Right renal cortex interstitium (tissue), 3 donors: ENCODE data around the gene OSER1. TPM values are rescaled to one million over a fixed set of nuclear protein-coding genes. Genes with fewer than 3 reads are reported as not detected.
"Not testable (repeated sequence)": the region's sequence is repeated elsewhere in the genome, so short reads cannot be mapped to it uniquely, and the experiment has no call there.

Source experiments
- DNase-seq, 3 donors: peaks; one replicate each; pipeline ENCODE4 v3.0.0-alpha.2; 2013; ENCODE audit warnings: low read depth in 3 of 3, low spot score in 2 of 3
- polyA plus RNA-seq, 3 donors: library from polyadenylated mRNA; unstranded; fragments of 120-200 nt; gene quantifications; one replicate each; pipeline ENCODE4 v1.2.1, GENCODE V29; 2013; ENCODE audit not compliant: insufficient read length in 3 of 3

The OSER1 gene
- polyA plus RNA-seq, 3 donors, result 54.4 to 58.1 (median 55.2) TPM

DNA sequence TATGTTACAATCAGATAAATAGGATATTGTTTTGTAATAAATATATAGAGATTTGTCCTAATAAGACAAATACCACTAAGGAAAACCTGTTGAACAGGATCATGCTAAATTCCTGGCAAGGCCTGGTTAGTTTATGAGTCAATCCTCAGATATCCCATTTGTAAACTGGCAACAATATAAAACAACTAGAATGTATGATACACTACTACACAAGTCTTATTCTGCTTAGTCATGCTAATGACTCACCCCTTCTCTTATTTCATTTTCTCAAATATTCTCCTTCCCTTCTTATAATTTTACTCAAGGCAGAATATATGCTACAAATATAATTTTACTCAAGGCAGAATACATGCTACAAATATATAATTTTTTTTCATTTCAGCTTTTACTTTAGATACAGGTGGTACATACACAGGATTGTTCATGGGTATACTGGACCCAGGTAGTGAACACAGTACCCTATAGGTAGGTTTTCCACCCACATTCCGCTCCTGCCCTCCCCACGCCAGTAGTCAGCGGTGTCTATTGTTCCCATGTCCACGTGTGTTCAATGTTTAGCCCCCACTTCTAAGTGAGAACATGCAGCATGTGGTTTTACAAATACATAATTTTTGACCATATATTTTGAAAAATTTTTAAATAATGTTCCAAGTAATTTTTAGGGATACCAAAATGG lies 6.3 kb downstream of the OSER1 start:
- no peak for DNase-seq

DNA sequence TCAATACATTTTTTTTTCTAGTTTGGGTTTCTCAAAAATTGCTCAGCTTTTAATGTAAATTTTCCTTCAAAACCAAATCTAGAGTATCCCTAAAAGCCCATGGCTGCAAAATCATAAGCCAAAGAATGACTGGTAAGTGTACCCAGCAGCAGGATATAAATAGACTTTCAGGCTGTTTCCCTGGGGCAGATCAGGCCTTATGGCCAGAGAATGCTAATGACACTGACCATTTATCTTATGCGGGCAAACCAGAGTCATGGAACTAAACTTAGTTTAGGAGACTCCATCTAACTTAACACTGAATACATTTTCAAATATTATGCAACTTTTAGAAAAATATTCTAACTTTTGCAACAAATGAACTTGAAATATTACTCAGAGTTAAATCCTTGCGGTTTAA lies 7.4 kb downstream of the OSER1 start:
- DNase-seq, result no peak

DNA sequence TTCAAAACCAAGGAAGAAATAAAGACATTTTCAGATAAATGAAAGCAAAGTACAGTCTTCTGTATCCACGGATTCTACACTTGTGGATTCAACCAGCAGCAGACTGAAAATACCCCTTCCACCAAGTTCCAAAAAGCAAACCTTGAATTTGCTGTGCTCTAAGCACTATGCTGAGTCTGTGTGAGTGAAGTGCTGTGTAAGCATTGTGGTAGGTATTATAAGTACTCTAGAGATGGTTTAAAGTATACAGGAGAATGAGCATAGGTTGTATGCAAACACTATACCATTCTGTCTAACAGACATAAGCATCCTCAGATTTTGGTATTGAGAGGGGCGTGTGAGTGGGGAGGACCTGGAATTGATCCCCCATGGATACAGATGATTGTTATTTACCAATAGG lies 9.6 kb downstream of the OSER1 start:
- no peak for DNase-seq

DNA sequence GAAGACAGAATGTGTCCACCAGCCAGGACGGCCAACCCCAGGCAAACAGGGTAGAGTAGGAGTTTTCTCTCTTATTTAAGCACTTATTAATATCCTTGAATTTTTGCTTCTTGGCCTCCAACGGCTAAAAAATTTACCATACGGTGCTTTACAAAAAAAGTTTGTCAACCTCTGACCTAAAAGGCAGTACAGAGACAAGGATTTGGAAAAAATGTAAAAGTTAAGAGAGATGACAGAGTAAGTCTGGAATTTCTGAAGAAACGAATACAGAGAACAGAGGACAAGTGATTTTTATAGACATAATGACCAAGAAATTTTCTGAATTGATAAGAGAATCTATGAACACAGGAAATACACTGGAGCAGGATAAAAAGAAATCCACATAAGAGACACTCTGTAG lies 10.2 kb downstream of the OSER1 start:
- DNase-seq, result no peak

DNA sequence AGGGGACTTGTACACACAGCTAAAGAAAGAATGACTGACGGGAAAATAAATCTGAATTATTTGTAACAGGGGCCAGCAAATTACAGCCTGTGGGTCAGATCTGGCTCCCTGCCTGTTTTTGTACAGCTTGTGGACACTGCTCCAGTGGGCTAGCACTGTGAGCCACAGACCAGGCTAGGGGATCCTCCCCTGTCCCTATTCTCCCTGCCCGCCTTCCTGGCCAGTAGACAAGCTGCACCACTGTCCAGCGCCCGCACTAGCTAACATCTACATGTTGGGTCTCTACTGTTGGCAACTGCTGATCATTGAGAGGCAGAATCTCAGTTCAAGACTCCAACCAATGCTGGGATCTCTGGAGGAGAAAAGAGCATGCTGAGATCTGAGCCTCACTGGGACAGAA lies 10.7 kb downstream of the OSER1 start:
- no peak for DNase-seq

DNA sequence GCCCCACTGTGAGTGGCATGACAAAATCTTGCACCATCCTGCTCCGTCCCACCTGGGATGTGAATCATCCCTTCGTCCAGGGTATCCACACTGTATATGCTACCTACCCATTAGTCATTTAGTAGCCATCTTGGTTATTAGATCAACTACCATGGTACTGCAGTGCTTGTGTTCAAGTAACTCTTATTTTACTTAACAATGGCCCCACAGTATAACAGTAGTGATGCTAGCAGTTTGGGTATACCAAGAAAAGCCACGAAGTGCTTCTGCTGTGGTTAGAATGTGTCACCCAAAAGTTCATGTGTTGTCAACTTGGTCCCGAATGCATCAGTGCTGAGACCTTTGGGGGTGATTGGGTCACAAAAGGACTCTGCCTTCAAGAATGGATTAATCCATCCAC lies 11.7 kb downstream of the OSER1 start:
- DNase-seq, result no peak

DNA sequence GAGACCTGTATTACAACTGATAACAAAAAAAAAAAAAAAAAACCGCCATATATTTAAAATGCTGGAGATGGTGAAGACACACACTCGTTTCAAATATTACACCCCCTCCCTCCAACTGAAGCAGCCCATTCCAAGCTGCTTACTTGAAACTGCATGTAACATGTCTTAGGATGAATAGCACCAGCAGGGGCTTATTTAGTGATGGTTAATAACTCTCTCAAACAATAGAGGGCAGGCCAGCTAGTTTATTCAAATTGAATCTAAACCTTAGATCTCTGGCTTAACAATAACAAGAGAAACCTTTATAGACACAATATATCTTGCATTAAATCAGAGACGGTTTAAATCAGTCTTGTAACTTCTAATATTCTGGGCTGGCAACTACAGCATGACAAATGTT lies 14.3 kb downstream of the OSER1 start:
- no peak for DNase-seq

DNA sequence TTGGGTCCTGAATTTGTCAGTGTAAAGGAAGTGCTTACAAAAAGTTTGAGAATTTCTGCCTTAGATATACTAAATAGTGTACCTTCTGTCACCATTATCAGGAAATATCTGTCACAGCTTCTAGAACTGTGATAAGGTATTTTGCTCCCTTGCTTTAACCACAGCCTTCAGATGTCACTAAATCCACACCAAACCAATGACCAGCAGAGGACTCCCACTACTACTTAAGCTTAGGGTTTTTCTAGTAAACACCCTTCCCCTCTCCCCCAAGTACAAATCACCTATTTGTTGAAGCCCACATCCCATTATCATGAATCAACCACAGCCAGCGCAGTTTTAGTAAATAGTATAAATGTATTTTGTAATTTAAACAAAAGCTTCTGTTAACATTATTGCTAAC lies 15.0 kb downstream of the OSER1 start:
- DNase-seq, result no peak

DNA sequence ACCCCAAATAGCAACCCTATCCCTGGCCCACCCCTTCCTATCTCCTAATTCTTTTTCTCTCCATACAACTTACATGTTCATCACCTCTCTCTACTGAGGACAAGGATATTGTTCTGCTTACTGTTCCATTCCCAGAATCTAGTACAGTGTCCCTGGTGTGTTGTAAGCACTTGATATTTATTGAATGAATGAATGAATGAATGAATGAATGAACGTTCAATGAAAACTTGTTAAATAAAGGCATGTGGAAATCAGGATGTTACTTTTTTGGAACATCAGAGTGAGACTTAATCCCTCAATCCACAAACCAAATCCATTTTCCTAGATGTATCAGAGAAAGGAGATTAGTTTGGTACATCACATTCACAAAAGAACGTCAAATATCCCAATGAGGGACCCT lies 16.8 kb downstream of the OSER1 start:
- DNase-seq, result no peak

DNA sequence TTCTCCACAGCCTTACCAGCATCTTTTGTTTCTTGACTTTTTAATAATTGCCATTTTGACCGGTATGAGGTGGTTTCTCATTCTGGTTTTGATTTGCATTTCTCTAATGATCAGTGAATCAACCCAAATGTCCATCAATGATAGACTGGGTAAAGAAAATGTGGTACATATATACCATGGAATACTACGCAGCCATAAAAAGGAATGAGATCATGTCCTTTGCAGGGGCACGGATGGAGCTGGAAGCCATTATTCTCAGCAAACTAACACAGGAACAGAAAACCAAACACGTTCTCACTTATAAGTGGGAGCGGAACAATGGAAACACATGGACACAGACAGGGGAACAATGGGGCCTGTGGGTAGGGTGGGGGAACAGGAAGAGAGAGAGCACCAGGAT lies 18.9 kb downstream of the OSER1 start:
- DNase-seq, result not testable (repeated sequence)

DNA sequence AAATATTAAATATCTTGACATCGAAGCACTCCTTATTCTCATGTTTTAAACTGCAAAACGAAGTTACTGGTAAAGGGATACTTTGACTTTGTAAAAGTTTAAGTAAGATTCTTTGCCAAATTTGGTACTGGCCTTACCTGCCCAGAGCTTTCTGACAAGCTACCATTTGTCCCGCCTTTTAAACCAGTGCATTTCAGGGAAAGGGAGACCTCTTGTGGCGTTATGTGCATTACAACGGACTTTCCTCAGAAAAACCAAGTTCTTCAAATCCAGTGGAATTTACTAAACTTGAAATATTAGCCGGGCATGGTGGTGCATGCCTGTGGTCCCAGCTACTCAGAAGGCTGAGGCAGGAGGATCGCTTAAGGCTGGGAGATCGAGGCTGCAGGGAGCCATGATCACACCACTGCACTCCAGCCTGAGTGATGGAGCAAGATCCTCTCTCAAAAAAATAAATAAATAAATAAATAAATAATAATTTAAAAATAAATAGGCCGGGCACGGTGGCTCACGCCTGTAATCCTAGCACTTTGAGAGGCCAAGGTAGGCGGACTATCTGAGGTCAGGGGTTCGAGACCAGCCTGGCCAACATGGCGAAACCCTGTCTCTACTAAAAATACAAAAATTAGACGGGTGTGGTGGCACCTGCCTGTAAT lies 20.2 kb downstream of the OSER1 start:
- DNase-seq, result peak in 1 of 3 donors; percentile 74

DNA sequence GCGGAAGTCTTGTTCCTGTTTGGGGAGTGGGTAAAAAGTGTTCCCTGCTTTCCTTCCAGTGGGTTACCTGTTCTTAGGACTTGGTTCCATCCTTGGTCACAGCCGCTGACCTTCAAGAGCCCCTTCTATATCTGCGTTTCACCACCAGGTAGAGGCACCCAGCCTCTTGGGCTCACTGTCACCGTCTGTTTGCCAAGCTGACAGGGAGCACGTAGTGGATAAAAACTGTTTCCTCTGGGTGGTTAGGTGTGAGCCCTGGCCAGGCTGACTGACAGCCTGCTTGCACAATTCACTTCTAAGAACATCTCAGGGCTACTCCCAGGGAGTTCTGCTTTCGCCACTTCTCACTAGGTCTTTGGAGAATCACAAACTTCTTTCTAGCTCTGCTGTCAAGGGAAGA lies 21.8 kb downstream of the OSER1 start:
- no peak for DNase-seq

DNA sequence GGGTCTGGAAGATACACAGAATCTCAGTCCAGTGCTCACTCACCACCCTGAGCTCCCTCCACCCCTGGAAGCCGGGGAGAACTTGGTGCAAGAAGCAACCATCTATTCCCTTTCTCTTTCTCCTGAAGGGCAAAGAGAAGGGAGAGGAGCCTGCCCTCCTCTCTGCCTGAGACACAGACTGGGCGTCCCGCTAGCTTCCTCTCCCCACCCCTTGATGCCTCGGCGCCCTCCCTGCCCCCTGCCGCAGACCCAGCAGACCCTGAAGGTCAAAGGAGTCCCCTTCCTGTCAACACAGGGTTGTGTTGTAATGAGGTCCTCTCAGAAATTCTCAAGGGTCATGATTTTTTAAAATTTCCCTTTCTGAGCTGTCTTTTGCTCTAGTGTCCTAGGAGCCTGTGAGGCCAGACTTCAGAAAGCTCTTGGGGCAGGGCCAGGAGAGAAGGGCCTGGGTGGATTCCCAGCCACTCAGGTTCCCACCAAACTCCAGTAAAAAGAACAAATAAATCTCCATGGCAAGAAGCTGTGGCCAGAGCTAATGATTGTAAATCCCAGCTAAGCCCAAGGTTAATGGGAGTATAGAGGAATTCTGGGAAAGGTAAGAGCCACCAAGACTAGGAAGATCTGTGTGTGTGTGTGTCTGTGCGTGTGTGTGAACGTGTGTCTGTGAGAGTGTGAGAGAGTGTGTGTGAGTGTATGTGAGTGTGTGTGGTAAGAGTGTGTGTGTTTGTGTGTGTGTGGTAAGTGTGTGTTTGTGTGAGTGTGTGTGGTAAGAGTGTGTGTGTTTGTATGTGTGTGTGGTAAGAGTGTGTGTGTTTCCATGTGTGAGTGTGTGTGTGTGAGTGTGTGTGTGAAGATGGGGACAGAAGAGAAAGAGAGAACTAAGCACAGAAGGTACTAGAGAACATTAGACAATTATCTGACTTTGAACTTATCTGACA lies 22.5 kb downstream of the OSER1 start:
- DNase-seq, result no peak

DNA sequence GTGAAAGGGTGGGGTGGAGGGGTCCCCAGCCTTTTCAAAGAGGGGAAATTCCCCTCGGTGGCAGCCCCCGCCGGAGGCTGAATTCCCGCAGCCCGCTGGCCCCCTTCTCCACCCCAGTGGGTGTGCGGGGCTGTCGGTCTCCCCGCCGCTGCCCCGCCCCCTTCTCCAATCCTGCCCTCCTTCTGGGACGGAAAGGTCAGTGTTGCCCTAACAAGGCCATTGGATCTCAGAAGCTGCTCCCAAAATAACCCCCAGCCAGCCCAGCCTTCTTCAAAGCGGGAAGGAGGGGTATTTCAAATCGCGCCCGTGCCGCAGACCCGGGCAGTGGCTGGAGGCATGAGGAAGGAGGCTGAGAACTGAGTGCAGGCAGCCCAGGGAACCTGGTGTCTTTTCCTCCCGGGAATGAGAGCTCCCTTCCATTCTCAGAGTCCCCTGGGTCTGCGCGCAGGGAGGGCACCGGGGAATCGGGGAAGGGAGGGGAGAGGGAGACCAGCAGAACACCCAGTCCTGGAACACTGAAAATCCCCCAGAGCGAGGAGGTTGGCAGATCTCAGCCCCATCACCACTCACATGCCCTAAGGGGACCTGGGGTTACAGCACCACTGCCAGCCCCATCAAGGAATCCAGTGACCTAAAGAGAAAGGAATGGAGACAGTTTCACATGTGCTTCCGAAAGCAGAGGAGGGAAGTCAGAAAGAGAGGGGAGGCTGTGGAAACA lies 23.4 kb downstream of the OSER1 start, which contains the start of gene JPH2:
TSS of gene JPH2 (minus strand) at position 135 of the 718 bp plus-strand sequence. CDS start 483 bp downstream, outside the sequence.
- no peak for DNase-seq

DNA sequence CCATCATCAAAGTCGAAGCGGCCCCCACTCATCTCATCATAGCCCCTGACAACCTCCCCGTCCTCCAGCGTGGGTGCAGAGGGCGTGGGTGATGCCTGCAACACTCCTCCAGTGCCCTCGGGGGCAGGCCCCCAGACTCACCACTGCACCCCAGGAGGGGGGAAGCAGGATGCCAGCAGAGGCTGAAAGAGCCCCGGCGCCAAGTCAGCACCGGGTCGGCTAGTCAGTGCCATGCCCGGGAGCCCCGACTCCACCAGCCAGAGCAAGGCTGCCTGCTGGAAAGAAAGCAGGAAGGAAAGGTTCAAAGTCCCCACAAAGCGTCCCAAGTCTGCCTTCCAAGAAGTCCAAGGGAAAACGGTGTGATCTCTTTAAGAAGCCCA lies 23.9 kb downstream of the OSER1 start:
- no peak for DNase-seq

DNA sequence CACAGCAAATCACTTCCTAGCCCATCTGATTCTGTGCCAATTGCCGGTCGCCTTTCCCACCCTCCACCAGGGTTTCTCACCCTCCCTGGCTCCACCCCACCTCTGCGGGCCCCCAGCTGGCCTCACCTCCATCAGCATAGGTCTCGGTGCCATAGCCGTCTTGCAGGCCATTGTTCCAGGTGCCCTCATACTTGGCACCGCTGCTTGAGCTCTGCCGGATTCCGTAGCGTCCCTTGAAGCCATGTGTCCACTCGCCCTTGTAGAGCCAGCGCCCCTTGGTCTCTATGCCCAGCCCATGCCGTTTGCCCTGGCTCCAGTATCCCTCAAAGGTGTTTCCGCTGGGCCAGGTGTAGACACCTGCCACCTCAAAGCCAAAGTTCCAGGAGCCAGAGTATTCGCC lies 24.4 kb downstream of the OSER1 start:
- no peak for DNase-seq

DNA sequence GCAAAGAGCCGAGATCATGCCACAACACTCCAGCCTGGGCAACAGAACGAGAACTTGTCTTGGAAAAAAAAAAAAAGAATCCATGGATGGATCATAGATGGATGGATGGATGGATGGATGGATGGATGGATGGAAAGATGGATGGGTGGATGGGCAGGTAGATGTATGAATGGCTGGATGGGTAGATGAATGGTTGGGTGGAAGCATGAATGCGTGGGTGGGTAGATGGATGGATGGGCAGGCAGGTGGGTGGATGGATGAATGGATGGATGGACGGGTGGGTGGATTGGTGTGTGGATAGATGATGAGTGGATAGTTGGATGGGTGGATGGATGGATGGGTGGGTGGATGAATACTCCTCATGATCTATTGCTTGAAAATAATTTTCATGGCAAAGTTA lies 25.0 kb downstream of the OSER1 start:
- DNase-seq, result no peak

DNA sequence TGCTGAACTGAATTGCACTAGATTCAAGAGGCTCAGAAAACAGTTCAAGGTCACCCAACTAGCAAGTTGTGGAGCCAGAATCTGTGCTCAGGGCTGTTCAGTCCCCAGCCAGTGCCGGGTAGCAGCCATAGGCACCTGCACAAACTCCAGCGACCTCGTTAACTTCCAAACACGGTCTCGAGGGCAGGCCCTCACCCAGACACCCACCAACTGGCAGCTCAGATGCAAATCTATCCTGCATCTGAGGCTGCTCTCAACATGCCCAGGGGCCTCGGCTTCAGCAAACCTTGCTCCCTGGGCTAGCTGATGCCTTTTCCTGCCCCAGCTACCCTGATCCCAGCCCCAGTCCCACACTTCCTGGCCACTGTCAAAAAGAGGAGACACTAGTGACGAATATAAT lies 27.3 kb downstream of the OSER1 start:
- DNase-seq, result no peak

DNA sequence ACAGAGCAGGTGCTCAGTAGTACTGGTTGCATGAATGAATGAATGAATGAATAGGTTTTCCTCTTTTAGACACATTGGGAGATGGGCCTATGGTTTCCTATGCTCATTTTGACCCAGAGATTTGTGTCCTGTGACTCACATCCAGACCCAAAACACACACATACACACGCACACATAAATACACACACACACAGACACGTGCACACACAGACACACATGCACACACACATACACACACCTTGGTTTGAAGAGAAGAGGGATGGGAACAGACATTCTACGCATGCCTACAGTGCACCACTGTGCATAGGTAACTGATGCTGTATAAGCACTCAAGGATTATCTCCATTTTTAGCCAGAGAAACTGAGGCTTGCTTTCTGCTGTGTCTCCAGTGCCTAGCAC lies 27.7 kb downstream of the OSER1 start:
- DNase-seq, result no peak

DNA sequence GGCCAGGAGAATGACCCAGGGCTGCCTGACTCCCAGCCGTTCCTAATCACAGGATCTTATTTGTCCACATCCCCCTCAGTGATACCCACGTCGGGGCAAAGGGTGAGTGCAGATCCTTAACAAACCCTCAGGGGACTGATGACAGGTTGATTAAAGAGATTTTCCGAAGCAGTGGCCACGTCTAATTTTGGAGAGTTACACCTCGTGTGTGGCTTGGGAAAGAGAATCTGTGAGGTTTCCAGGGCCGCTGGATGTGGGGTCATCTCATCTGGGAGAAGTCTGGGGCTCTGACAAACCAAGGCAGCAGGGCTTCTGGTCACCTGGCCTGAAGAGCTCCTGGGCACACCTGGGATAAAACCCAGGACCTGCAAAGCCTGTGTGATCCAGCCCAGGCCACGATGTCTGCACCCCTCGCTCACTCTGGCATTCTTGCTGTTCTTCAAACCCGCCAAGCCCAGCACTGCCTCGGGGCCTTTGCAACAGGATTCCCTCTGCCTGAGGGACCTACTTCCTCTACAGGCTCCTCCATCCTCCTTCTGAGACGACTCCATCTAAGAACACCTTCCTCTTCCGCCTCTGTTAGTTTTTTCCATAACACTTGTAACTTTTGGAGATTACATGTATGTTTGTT lies 28.3 kb downstream of the OSER1 start:
- DNase-seq, result no peak
